DMS114 treated with DMSO at 0.1 percent for 48 hours (cell line): ENCODE measurements around the gene FOXE3.
A peak's percentile ranks its signal among the peaks of the same experiment; 100 is the strongest.

ENCODE experiments used
- DNase-seq: peaks from one replicate; lab custom pipeline; 2025; ENCODE audit not compliant: unreplicated experiment; lab: John Stamatoyannopoulos, UW

The FOXE3 gene

GRCh38 chr1:47433477-47434050 lies 17.5 kb downstream of the FOXE3 start:
- no peak for DNase-seq

- no peak for DNase-seq
These were observed 18.2 kb downstream of the FOXE3 start for GRCh38 chr1:47434051-47434842.

- no peak for DNase-seq
These were observed 19.6 kb downstream of the FOXE3 start for GRCh38 chr1:47435506-47436303.

- peak; percentile 51 for DNase-seq
These were observed 20.4 kb downstream of the FOXE3 start for GRCh38 chr1:47436304-47436978.

- DNase-seq = no peak
These were observed 20.9 kb downstream of the FOXE3 start for GRCh38 chr1:47436979-47437446.

- DNase-seq = peak; percentile 75
These were observed 21.5 kb downstream of the FOXE3 start, which contains the start of gene FOXD2 for GRCh38 chr1:47437447-47438164. Gene FOXD2 (plus strand): TSS chr1:47438044. CDS start chr1:47438136, 92 bp downstream.

- no peak for DNase-seq
These were observed 22.3 kb downstream of the FOXE3 start for GRCh38 chr1:47438165-47439016.

- DNase-seq = no peak
These were observed 23.1 kb downstream of the FOXE3 start for GRCh38 chr1:47439017-47439818.

GRCh38 chr1:47439819-47440598 lies 23.9 kb downstream of the FOXE3 start:
- no peak for DNase-seq

- DNase-seq = no peak
These were observed 24.6 kb downstream of the FOXE3 start for GRCh38 chr1:47440599-47441081.

GRCh38 chr1:47441450-47442106 lies 25.5 kb downstream of the FOXE3 start:
- no peak for DNase-seq

- no peak for DNase-seq
These were observed 26.1 kb downstream of the FOXE3 start for GRCh38 chr1:47442202-47442601.

- DNase-seq = no peak
These were observed 26.9 kb downstream of the FOXE3 start for GRCh38 chr1:47442842-47443529.

- DNase-seq = no peak
These were observed 27.6 kb downstream of the FOXE3 start for GRCh38 chr1:47443530-47444296.

GRCh38 chr1:47444297-47444561 lies 28.1 kb downstream of the FOXE3 start:
- DNase-seq = no peak
